Hepatocyte (in vitro differentiated cells): ENCODE measurements around the gene RPS21.

Experiments
- EZH2 ChIP-seq: fragments of 200-600 bp; sonication (generic); IDR thresholded peaks from 2 replicates; pipeline ENCODE4 v1.6.1; 2016; ENCODE audit warnings: antibody characterized with exemption, mild to moderate bottlenecking, borderline replicate concordance
- TF ChIP-seq, protein P1 (sequence below): fragments of 200-600 bp; sonication (generic); IDR thresholded peaks from 2 replicates; pipeline ENCODE4 v1.5.1; 2016; ENCODE audit warnings: antibody characterized with exemption, mild to moderate bottlenecking; ENCODE audit not compliant: poor library complexity

DNA sequence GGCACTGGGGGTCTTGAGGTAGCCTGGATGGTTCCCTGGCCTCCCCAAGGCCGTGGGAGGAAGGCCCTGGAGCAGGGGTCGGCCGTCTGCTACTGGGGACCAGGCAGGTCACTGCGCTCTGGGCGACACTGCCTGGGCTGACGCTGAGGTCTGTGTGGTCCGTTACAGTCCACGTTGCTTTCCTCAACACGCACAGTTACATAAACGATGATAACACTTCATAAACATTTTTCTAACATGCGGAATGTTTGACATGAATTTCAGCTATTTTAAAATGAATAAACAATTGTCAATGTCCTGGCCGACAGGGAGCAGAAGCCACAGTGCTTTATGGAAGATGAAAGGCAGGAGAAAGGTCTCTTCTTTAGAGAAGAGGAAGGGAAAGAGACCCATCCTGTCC, 50.6 kb downstream of the RPS21 start:
- TF ChIP-seq EZH2 = no peak
- TF ChIP-seq, protein P1, sequence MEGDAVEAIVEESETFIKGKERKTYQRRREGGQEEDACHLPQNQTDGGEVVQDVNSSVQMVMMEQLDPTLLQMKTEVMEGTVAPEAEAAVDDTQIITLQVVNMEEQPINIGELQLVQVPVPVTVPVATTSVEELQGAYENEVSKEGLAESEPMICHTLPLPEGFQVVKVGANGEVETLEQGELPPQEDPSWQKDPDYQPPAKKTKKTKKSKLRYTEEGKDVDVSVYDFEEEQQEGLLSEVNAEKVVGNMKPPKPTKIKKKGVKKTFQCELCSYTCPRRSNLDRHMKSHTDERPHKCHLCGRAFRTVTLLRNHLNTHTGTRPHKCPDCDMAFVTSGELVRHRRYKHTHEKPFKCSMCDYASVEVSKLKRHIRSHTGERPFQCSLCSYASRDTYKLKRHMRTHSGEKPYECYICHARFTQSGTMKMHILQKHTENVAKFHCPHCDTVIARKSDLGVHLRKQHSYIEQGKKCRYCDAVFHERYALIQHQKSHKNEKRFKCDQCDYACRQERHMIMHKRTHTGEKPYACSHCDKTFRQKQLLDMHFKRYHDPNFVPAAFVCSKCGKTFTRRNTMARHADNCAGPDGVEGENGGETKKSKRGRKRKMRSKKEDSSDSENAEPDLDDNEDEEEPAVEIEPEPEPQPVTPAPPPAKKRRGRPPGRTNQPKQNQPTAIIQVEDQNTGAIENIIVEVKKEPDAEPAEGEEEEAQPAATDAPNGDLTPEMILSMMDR = no peak
